IMR-90 (cell line): Measurements from ENCODE around the gene CORO7. TPM values are rescaled to one million over a fixed set of nuclear protein-coding genes. Genes with fewer than 3 reads are reported as not detected.

Experiments used
- ATAC-seq: fragments of 200-7000 bp; cut with Tn5 transposase; 2 replicates; pipeline ENCODE4 v1.9.1; 2020; ENCODE audit warnings: low read depth, mild to moderate bottlenecking, moderate library complexity
- BruUV-seq: library from RNA; stranded (reverse); fragments of 400-500 nt; replicated peaks from 2 replicates; lab custom pipeline; 2021; lab: Mats Ljungman, UMichigan
- CTCF ChIA-PET: fragments of 300-600 bp; formaldehyde crosslinking; extraction: SDS; loops from one replicate; lab custom pipeline; 2021; ENCODE audit warnings: antibody characterized with exemption; lab: Yijun Ruan, JAX
- POLR2A ChIA-PET: fragments of 300-600 bp; sonication (Branson Sonifier 250); formaldehyde crosslinking; loops from one replicate; lab custom pipeline; 2022; ENCODE audit warnings: antibody characterized with exemption; ENCODE audit not compliant: unreplicated experiment; lab: Charles Lee
- DNase-seq: peaks from one replicate; pipeline ENCODE4 v3.0.0; 2013
- H2AFZ ChIP-seq: replicated peaks from 2 replicates; pipeline ENCODE3; 2013; ENCODE audit warnings: low read length, mild to moderate bottlenecking; ENCODE audit not compliant: poor library complexity
- H2AK5ac ChIP-seq: 2 replicates; pipeline ENCODE4 v1.6.1; 2013; ENCODE audit warnings: low read depth, low read length, inconsistent platforms
- H2AK9ac ChIP-seq: replicated peaks from 2 replicates; pipeline ENCODE3; 2013; ENCODE audit warnings: mild to moderate bottlenecking, low read depth, low read length, moderate library complexity; ENCODE audit not compliant: poor library complexity
- H2BK120ac ChIP-seq: 2 replicates; pipeline ENCODE4 v1.6.1; 2013; ENCODE audit warnings: low read depth, low read length, inconsistent platforms
- H2BK15ac ChIP-seq: 3 replicates; pipeline ENCODE4 v1.6.1; 2013; ENCODE audit warnings: low read depth, low read length, inconsistent platforms
- H2BK20ac ChIP-seq: 2 replicates; pipeline ENCODE4 v1.6.1; 2013; ENCODE audit warnings: low read depth, mild to moderate bottlenecking, inconsistent platforms, low read length, moderate library complexity
- H2BK5ac ChIP-seq: 2 replicates; pipeline ENCODE4 v1.6.1; 2013; ENCODE audit warnings: mild to moderate bottlenecking, low read depth, low read length, inconsistent platforms; ENCODE audit not compliant: poor library complexity, severe bottlenecking
- H3K14ac ChIP-seq: replicated peaks from 2 replicates; pipeline ENCODE4 v1.6.1; 2013; ENCODE audit warnings: low read depth, low read length, inconsistent platforms
- H3K18ac ChIP-seq: 2 replicates; pipeline ENCODE4 v1.6.1; 2013; ENCODE audit warnings: low read depth, low read length, control low read depth
- H3K23ac ChIP-seq: 2 replicates; pipeline ENCODE4 v1.6.1; 2013; ENCODE audit warnings: low read depth, low read length, inconsistent platforms
- H3K27ac ChIP-seq: 2 replicates; pipeline ENCODE4 v1.5.1; 2013; ENCODE audit warnings: mild to moderate bottlenecking, control low read depth, low read length; ENCODE audit not compliant: insufficient read depth
- H3K27me3 ChIP-seq: 2 replicates; pipeline ENCODE4 v1.6.1; 2013; ENCODE audit warnings: low read length; ENCODE audit not compliant: control insufficient read depth, insufficient read depth
- H3K36me3 ChIP-seq: 2 replicates; pipeline ENCODE4 v1.6.1; 2013; ENCODE audit warnings: low read length, mixed read lengths; ENCODE audit not compliant: control insufficient read depth, insufficient read depth
- H3K4ac ChIP-seq: 2 replicates; pipeline ENCODE4 v1.6.1; 2013; ENCODE audit warnings: low read depth, low read length, inconsistent platforms
- H3K4me1 ChIP-seq: 2 replicates; pipeline ENCODE4 v1.6.1; 2013; ENCODE audit warnings: low read length, mixed read lengths; ENCODE audit not compliant: control insufficient read depth, insufficient read depth
- H3K4me2 ChIP-seq: 2 replicates; pipeline ENCODE4 v1.6.1; 2013; ENCODE audit warnings: low read depth, mild to moderate bottlenecking, control low read depth, low read length, moderate library complexity
- H3K4me3 ChIP-seq: 2 replicates; pipeline ENCODE4 v1.5.1; 2013; ENCODE audit warnings: low read depth, mild to moderate bottlenecking, control low read depth, low read length, moderate library complexity; ENCODE audit not compliant: insufficient read depth
- H3K56ac ChIP-seq: 2 replicates; pipeline ENCODE4 v1.6.1; 2013; ENCODE audit warnings: low read length, inconsistent platforms; ENCODE audit not compliant: insufficient read depth; ENCODE audit errors: extremely low read depth
- H3K79me1 ChIP-seq, 2 experiments: 2 replicates each; pipeline ENCODE4 v1.6.1; 2013; ENCODE audit warnings: low read length in 2 of 2, inconsistent platforms in 1 of 2, low read depth in 1 of 2
- H3K9ac ChIP-seq: 2 replicates; pipeline ENCODE4 v1.6.1; 2013; ENCODE audit warnings: low read depth, low read length, control low read depth
- H3K9me1 ChIP-seq: 2 replicates; pipeline ENCODE4 v1.6.1; 2013; ENCODE audit warnings: low read length, inconsistent platforms; ENCODE audit not compliant: insufficient read depth
- H3K9me3 ChIP-seq: 2 replicates; pipeline ENCODE4 v1.6.1; 2013; ENCODE audit warnings: low read length; ENCODE audit not compliant: control insufficient read depth, insufficient read depth
- H4K20me1 ChIP-seq: 2 replicates; pipeline ENCODE4 v1.6.1; 2013; ENCODE audit warnings: low read length, inconsistent platforms; ENCODE audit not compliant: insufficient read depth
- H4K5ac ChIP-seq: 2 replicates; pipeline ENCODE4 v1.6.1; 2013; ENCODE audit warnings: mild to moderate bottlenecking, low read depth, low read length, control low read depth
- H4K8ac ChIP-seq, 2 experiments: 2 replicates each; pipeline ENCODE4 v1.6.1; 2013; ENCODE audit warnings: low read depth in 2 of 2, low read length in 2 of 2, control low read depth in 1 of 2, inconsistent platforms in 1 of 2
- H4K91ac ChIP-seq: 2 replicates; pipeline ENCODE4 v1.6.1; 2013; ENCODE audit warnings: low read depth, low read length, inconsistent platforms; ENCODE audit not compliant: insufficient read depth
- BHLHE40 ChIP-seq: fragments of 150-350 bp; IDR thresholded peaks from 2 replicates; pipeline ENCODE4 v1.6.1; 2016; ENCODE audit warnings: mild to moderate bottlenecking, low read depth, low read length
- CEBPB ChIP-seq: IDR thresholded peaks from 2 replicates; pipeline ENCODE4 v1.6.1; 2012; ENCODE audit warnings: low read depth, low read length, improper control_type of control experiment
- CHD1 ChIP-seq: IDR thresholded peaks from 2 replicates; pipeline ENCODE4 v1.6.1; 2012; ENCODE audit warnings: low read depth, low read length, improper control_type of control experiment
- CTCF ChIP-seq: conservative IDR thresholded peaks from 2 replicates; pipeline ENCODE4 v1.5.1; 2012; ENCODE audit warnings: mild to moderate bottlenecking, low read depth, low read length, improper control_type of control experiment
- ELK1 ChIP-seq: fragments of 150-350 bp; IDR thresholded peaks from 2 replicates; pipeline ENCODE4 v1.6.1; 2016; ENCODE audit warnings: low read depth, mild to moderate bottlenecking, low read length, moderate library complexity, borderline replicate concordance
- FOS ChIP-seq: fragments of 150-350 bp; IDR thresholded peaks from 2 replicates; pipeline ENCODE4 v1.6.1; 2016; ENCODE audit warnings: low read depth, low read length
- MAFK ChIP-seq: IDR thresholded peaks from 2 replicates; pipeline ENCODE4 v1.6.1; 2012; ENCODE audit warnings: low read depth, low read length, improper control_type of control experiment
- MAZ ChIP-seq: IDR thresholded peaks from 2 replicates; pipeline ENCODE4 v1.6.1; 2012; ENCODE audit warnings: low read depth, mild to moderate bottlenecking, low read length, improper control_type of control experiment, moderate library complexity, borderline replicate concordance
- MXI1 ChIP-seq: IDR thresholded peaks from 2 replicates; pipeline ENCODE4 v1.6.1; 2012; ENCODE audit warnings: low read depth, mild to moderate bottlenecking, low read length, moderate library complexity, borderline replicate concordance
- NFE2L2 ChIP-seq: fragments of 150-350 bp; IDR thresholded peaks from 2 replicates; pipeline ENCODE4 v1.6.1; 2016; ENCODE audit warnings: low read depth, mild to moderate bottlenecking, low read length
- POLR2A ChIP-seq: IDR thresholded peaks from 2 replicates; pipeline ENCODE4 v1.6.1; 2012; ENCODE audit warnings: mild to moderate bottlenecking, low read depth, low read length
- RAD21 ChIP-seq: IDR thresholded peaks from 2 replicates; pipeline ENCODE4 v1.6.1; 2012; ENCODE audit warnings: low read length, improper control_type of control experiment
- RCOR1 ChIP-seq: IDR thresholded peaks from 2 replicates; pipeline ENCODE4 v1.6.1; 2012; ENCODE audit warnings: mild to moderate bottlenecking, low read length, improper control_type of control experiment; ENCODE audit not compliant: insufficient replicate concordance
- RFX5 ChIP-seq: IDR thresholded peaks from 2 replicates; pipeline ENCODE4 v1.8.0; 2012; ENCODE audit warnings: low read depth, mild to moderate bottlenecking, low read length, moderate library complexity
- SMC3 ChIP-seq: fragments of 150-350 bp; IDR thresholded peaks from 2 replicates; pipeline ENCODE4 v1.6.1; 2016; ENCODE audit warnings: low read depth, mild to moderate bottlenecking, antibody characterized with exemption, low read length, moderate library complexity
- USF2 ChIP-seq: fragments of 150-350 bp; IDR thresholded peaks from 2 replicates; pipeline ENCODE4 v1.6.1; 2017; ENCODE audit warnings: mild to moderate bottlenecking, antibody characterized with exemption, low read length, low read depth
- WGBS, 2 experiments: methylation state at CpG; one replicate each; pipeline versions ENCODE4 v1.1.5 to v1.1.7; 2013; ENCODE audit warnings: missing lambda C conversion rate in 2 of 2; ENCODE audit not compliant: insufficient read length in 1 of 2; ENCODE audit errors: extremely low coverage in 2 of 2; 5-methylcytosine and 5-hydroxymethylcytosine counted together
- dilution Hi-C: fragments of 300-500 bp; cut with HindIII; formaldehyde crosslinking; loops from one replicate; pipeline ENCODE4 v1.14.3; 2018; ENCODE audit warnings: low sequenced_read_pairs; ENCODE audit not compliant: unreplicated experiment
- in situ Hi-C: fragments of 300-500 bp; cut with MboI; formaldehyde crosslinking; loops from 3 replicates; pipeline ENCODE4 v1.14.3; 2019; ENCODE audit warnings: low sequenced_read_pairs, inconsistent platforms, mixed read lengths
- intact Hi-C: fragments of 100-400 bp; cut with micrococcal nuclease; formaldehyde crosslinking; loops from 2 replicates; pipeline ENCODE4 v1.10.0; 2022
- polyA plus RNA-seq, 3 experiments: library from polyadenylated mRNA; depleted of rRNA; stranded (reverse); fragments of >200 nt; gene quantifications; 2 replicates each; pipeline ENCODE4 v1.2.3, GENCODE V29; 2012; ENCODE audit warnings: low replicate concordance in 1 of 3
- total RNA-seq: library from RNA; depleted of rRNA; stranded (reverse); fragments of >200 nt; gene quantifications from 2 replicates; pipeline ENCODE4 v1.2.3, GENCODE V29; 2012

The CORO7 gene
- total and polyA plus RNA-seq, 2 of the 4 experiments (the other 2 are of a cell fraction) = 6.3 to 26.7 TPM

- no peak overlapping the region for H3K23ac ChIP-seq
- no peak overlapping the region for H2AK5ac ChIP-seq
- H3K4me1 ChIP-seq = no peaks in the 10 kb centered on the region
- peaks cover 59% of the 10 kb centered on the region for H3K36me3 ChIP-seq
- no peak overlapping the region for H3K27ac ChIP-seq
- H3K9me1 ChIP-seq = 0 out of 2 replicates have a peak, but pooled peaks cover 7% of the 10 kb centered on the region
- no peak overlapping the region for H2BK120ac ChIP-seq
- no peak overlapping the region for H2BK5ac ChIP-seq
- H3K79me1 ChIP-seq = peaks cover 10 to 16% of the 10 kb centered on the region in 2 experiments
- H3K9me3 ChIP-seq = no peaks in the 10 kb centered on the region
- TF ChIP-seq USF2 (no peak), BHLHE40 (no peak), RFX5 (no peak), SMC3 (no peak), ELK1 (no peak), MAZ (no peak), POLR2A (no peak), FOS (no peak), RAD21 (no peak), MXI1 (no peak), MAFK (no peak), CEBPB (no peak), RCOR1 (no peak), NFE2L2 (no peak), CTCF (no peak), CHD1 (no peak)
- no peak overlapping the region for H4K8ac ChIP-seq
- no peak overlapping the region for H3K14ac ChIP-seq
- H3K18ac ChIP-seq = no peak overlapping the region
- no peak overlapping the region for H2AFZ ChIP-seq
- no peak overlapping the region for H2BK20ac ChIP-seq
- ChIA-PET CTCF (no interaction called here), POLR2A (no interaction called here)
- no peak overlapping the region for H4K5ac ChIP-seq
- BruUV-seq = no TSS peak
- intact Hi-C loops (no loop called here), dilution Hi-C loops (no loop called here), in situ Hi-C loops (no loop called here)
- H4K91ac ChIP-seq = no peak overlapping the region
- no peak overlapping the region for H3K4me3 ChIP-seq
- H3K9ac ChIP-seq = no peak overlapping the region
- no peak overlapping the region for H2BK15ac ChIP-seq
- DNase-seq (no peak), ATAC-seq (no peak)
- H4K20me1 ChIP-seq = peaks cover 15% of the 10 kb centered on the region
- H3K27me3 ChIP-seq = no peaks in the 10 kb centered on the region
- H3K4me2 ChIP-seq = no peak overlapping the region
- 100% methylated on average over 5 of the region's 14 CpGs; no CpG with 5 or more reads in 1 of the 2 experiments for WGBS, 2 experiments
- no peak overlapping the region for H3K56ac ChIP-seq
- H2AK9ac ChIP-seq = no peak overlapping the region
- H3K4ac ChIP-seq = no peak overlapping the region
These were observed 34.6 kb upstream of the CORO7 start for GRCh38 chr16:4450931-4451519.
